Measurements from ENCODE around the gene FAM171A1.

DNA sequence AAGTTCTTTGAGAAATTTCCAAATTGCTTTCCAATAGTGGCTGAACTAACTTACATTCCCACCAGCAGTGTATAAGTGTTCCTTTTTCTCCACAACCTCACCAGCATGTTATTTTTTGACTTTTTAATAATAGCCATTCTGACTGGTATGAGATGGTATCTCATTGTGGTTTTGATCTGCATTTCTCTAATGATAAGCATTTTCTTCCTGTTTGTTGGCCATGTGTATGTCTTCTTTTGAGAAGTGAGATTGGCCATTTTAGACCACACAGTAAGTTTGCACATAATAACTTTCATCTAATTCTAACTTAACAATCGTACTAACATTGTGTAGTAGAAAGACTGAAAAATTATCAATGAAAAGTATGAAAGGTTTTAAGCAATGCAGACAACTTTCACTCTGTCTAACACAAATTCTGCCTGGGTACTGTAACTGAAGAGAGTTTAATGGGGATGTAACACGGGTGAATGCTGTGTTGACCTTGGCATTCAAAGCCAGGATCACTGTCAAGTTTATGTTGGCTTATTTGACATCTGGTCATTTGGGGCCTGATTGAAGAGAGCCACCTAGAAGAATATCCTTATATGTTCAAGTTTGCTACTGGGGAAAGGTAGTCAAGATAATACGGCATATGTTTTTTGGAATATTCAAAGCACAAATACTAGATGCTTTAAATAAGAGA lies 50.4 kb downstream of the FAM171A1 start:
- TF ChIP-seq, protein P1, sequence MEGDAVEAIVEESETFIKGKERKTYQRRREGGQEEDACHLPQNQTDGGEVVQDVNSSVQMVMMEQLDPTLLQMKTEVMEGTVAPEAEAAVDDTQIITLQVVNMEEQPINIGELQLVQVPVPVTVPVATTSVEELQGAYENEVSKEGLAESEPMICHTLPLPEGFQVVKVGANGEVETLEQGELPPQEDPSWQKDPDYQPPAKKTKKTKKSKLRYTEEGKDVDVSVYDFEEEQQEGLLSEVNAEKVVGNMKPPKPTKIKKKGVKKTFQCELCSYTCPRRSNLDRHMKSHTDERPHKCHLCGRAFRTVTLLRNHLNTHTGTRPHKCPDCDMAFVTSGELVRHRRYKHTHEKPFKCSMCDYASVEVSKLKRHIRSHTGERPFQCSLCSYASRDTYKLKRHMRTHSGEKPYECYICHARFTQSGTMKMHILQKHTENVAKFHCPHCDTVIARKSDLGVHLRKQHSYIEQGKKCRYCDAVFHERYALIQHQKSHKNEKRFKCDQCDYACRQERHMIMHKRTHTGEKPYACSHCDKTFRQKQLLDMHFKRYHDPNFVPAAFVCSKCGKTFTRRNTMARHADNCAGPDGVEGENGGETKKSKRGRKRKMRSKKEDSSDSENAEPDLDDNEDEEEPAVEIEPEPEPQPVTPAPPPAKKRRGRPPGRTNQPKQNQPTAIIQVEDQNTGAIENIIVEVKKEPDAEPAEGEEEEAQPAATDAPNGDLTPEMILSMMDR (IDR thresholded peaks at IDR 0.05; ENCODE audit: poor library complexity) = no peak
- TF ChIP-seq EZH2 (IDR thresholded peaks at IDR 0.05; ENCODE audit: borderline replicate concordance) (no peak), EZH2phosphoT487 (IDR thresholded peaks at IDR 0.05; ENCODE audit: low read depth, severe bottlenecking, unreplicated experiment) (no peak)
